H9 (cell line): ENCODE data around the gene DBF4. TPM values are rescaled to one million over a fixed set of nuclear protein-coding genes. Genes with fewer than 3 reads are reported as not detected.

Experiments
- DNase-seq: peaks from one replicate; pipeline ENCODE4 v3.0.0-alpha.2; 2017
- H2AFZ ChIP-seq: one replicate; pipeline ENCODE4 v1.6.1; 2013; ENCODE audit warnings: mild to moderate bottlenecking, low read length, control low read depth, moderate library complexity
- H2AK5ac ChIP-seq: 2 replicates; pipeline ENCODE4 v1.6.1; 2013; ENCODE audit warnings: low read length, control low read depth, mixed read lengths; ENCODE audit not compliant: insufficient read length
- H2BK120ac ChIP-seq: one replicate; pipeline ENCODE4 v1.6.1; 2013; ENCODE audit warnings: low read depth, mild to moderate bottlenecking, low read length, control low read depth, inconsistent platforms; ENCODE audit not compliant: poor library complexity, severe bottlenecking
- H2BK12ac ChIP-seq: 2 replicates; pipeline ENCODE4 v1.6.1; 2013; ENCODE audit warnings: low read length, control low read depth, mixed read lengths, low read depth; ENCODE audit not compliant: insufficient read length
- H2BK15ac ChIP-seq: 2 replicates; pipeline ENCODE4 v1.6.1; 2013; ENCODE audit warnings: low read depth, low read length, control low read depth
- H2BK20ac ChIP-seq: one replicate; pipeline ENCODE4 v1.6.1; 2013; ENCODE audit warnings: low read depth, mild to moderate bottlenecking, low read length, control low read depth, inconsistent platforms; ENCODE audit not compliant: poor library complexity, severe bottlenecking
- H2BK5ac ChIP-seq: 2 replicates; pipeline ENCODE4 v1.6.1; 2013; ENCODE audit warnings: low read length, control low read depth, mixed read lengths; ENCODE audit not compliant: insufficient read length
- H3K14ac ChIP-seq: 2 replicates; pipeline ENCODE4 v1.6.1; 2013; ENCODE audit warnings: low read length, control low read depth; ENCODE audit not compliant: insufficient read depth
- H3K18ac ChIP-seq: 2 replicates; pipeline ENCODE4 v1.6.1; 2013; ENCODE audit warnings: low read depth, mild to moderate bottlenecking, mixed read lengths, low read length, control low read depth; ENCODE audit not compliant: insufficient read length
- H3K23ac ChIP-seq: 2 replicates; pipeline ENCODE4 v1.6.1; 2013; ENCODE audit warnings: low read length, control low read depth, mixed read lengths, low read depth; ENCODE audit not compliant: insufficient read length
- H3K23me2 ChIP-seq: 2 replicates; pipeline ENCODE4 v1.6.1; 2013; ENCODE audit warnings: low read depth, mild to moderate bottlenecking, mixed read lengths, low read length, control low read depth; ENCODE audit not compliant: insufficient read length, poor library complexity, severe bottlenecking
- H3K27ac ChIP-seq: 2 replicates; pipeline ENCODE4 v1.5.1; 2013; ENCODE audit warnings: low read length, control low read depth, mixed read lengths, low read depth; ENCODE audit not compliant: insufficient read length
- H3K27me3 ChIP-seq: 2 replicates; pipeline ENCODE4 v1.6.1; 2013; ENCODE audit warnings: low read length, control low read depth, inconsistent platforms; ENCODE audit not compliant: insufficient read depth
- H3K4ac ChIP-seq: 2 replicates; pipeline ENCODE4 v1.6.1; 2013; ENCODE audit warnings: low read depth, mild to moderate bottlenecking, control low read depth, inconsistent platforms, low read length, moderate library complexity
- H3K4me1 ChIP-seq: 2 replicates; pipeline ENCODE4 v1.6.1; 2013; ENCODE audit warnings: low read length, control low read depth, inconsistent platforms; ENCODE audit not compliant: insufficient read depth
- H3K4me2 ChIP-seq: 2 replicates; pipeline ENCODE4 v1.6.1; 2013; ENCODE audit warnings: low read length, control low read depth, mixed read lengths; ENCODE audit not compliant: insufficient read length, insufficient read depth
- H3K56ac ChIP-seq: 2 replicates; pipeline ENCODE4 v1.6.1; 2013; ENCODE audit warnings: low read depth, mild to moderate bottlenecking, mixed read lengths, low read length, control low read depth; ENCODE audit not compliant: insufficient read length
- H3K79me1 ChIP-seq: 2 replicates; pipeline ENCODE4 v1.6.1; 2013; ENCODE audit warnings: low read depth, mild to moderate bottlenecking, moderate library complexity, low read length, control low read depth, inconsistent platforms; ENCODE audit not compliant: insufficient read depth, poor library complexity, severe bottlenecking
- H3K79me2 ChIP-seq: 2 replicates; pipeline ENCODE4 v1.6.1; 2013; ENCODE audit warnings: low read length, control low read depth, inconsistent platforms; ENCODE audit not compliant: insufficient read depth
- H3K9ac ChIP-seq: 2 replicates; pipeline ENCODE4 v1.6.1; 2013; ENCODE audit warnings: low read length, control low read depth, mixed read lengths; ENCODE audit not compliant: insufficient read length; ENCODE audit errors: extremely low read depth
- H3K9me3 ChIP-seq: one replicate; pipeline ENCODE4 v1.6.1; 2013; ENCODE audit warnings: low read depth, low read length, inconsistent platforms; ENCODE audit not compliant: control insufficient read depth
- H3T11ph ChIP-seq: one replicate; pipeline ENCODE4 v1.6.1; 2013; ENCODE audit warnings: mild to moderate bottlenecking, low read length, control low read depth, inconsistent platforms
- H4K20me1 ChIP-seq: one replicate; pipeline ENCODE4 v1.6.1; 2013; ENCODE audit not compliant: control insufficient read depth, insufficient read length, insufficient read depth
- H4K5ac ChIP-seq: 2 replicates; pipeline ENCODE4 v1.6.1; 2013; ENCODE audit warnings: low read depth, mild to moderate bottlenecking, mixed read lengths, low read length, control low read depth; ENCODE audit not compliant: insufficient read length
- H4K8ac ChIP-seq: replicated peaks from 2 replicates; pipeline ENCODE4 v1.6.1; 2013; ENCODE audit warnings: low read length, control low read depth, mixed read lengths, low read depth; ENCODE audit not compliant: insufficient read length
- H4K91ac ChIP-seq: 2 replicates; pipeline ENCODE4 v1.6.1; 2013; ENCODE audit warnings: low read depth, mild to moderate bottlenecking, moderate library complexity, mixed read lengths, low read length, control low read depth; ENCODE audit not compliant: insufficient read length
- H3K27ac Mint-ChIP-seq, 3 experiments: 2 replicates in 2 of 3; 3 replicates in 1 of 3; pipeline ENCODE4 v1.8.0; 2020 to 2021; ENCODE audit warnings: mixed read lengths in 3 of 3, mild to moderate bottlenecking in 1 of 3, moderate library complexity in 1 of 3
- H3K27me3 Mint-ChIP-seq: 2 replicates; pipeline ENCODE4 v1.8.0; 2021; ENCODE audit warnings: low read depth, mild to moderate bottlenecking, moderate library complexity, mixed read lengths
- H3K36me3 Mint-ChIP-seq, 3 experiments: 2 replicates in 2 of 3; 3 replicates in 1 of 3; pipeline ENCODE4 v1.8.0; 2020 to 2021; ENCODE audit warnings: low read depth in 3 of 3, mixed read lengths in 3 of 3; ENCODE audit not compliant: insufficient read depth in 1 of 3
- H3K4me1 Mint-ChIP-seq, 2 experiments: 2 replicates each; pipeline ENCODE4 v1.8.0; 2020; ENCODE audit warnings: mixed read lengths in 2 of 2
- H3K4me3 Mint-ChIP-seq, 2 experiments: 2 replicates in 1 of 2; 3 replicates in 1 of 2; pipeline ENCODE4 v1.8.0; 2020 to 2021; ENCODE audit warnings: mild to moderate bottlenecking in 2 of 2, mixed read lengths in 2 of 2, moderate library complexity in 1 of 2
- H3K9me3 Mint-ChIP-seq, 2 experiments: 2 replicates in 1 of 2; 3 replicates in 1 of 2; pipeline ENCODE4 v1.8.0; 2020; ENCODE audit warnings: mild to moderate bottlenecking in 2 of 2, mixed read lengths in 2 of 2, moderate library complexity in 1 of 2
- WGBS: extraction: QIAGEN DNeasy Blood & Tissue Kit; methylation state at CpG from one replicate; pipeline ENCODE4 v1.1.7; 2013; ENCODE audit warnings: missing lambda C conversion rate, low lambda C conversion rate, mixed read lengths; ENCODE audit not compliant: insufficient read length; ENCODE audit errors: extremely low coverage; 5-methylcytosine and 5-hydroxymethylcytosine counted together
- total RNA-seq: library from RNA; stranded (reverse); gene quantifications from 2 replicates; pipeline ENCODE4 v1.2.1, GENCODE V29; 2021
- TF ChIP-seq, protein P1 (sequence below): fragments of 200-600 bp; sonication (generic); conservative IDR thresholded peaks from 3 replicates; pipeline ENCODE4 v1.8.0; 2021; ENCODE audit warnings: antibody characterized with exemption, mild to moderate bottlenecking

The DBF4 gene
- total RNA-seq, 1 experiment from 2014 or later: 75.9 TPM

GRCh38 chr7:87882151-87882937, 6.1 kb downstream of the DBF4 start:
- Histone ChIP-seq H3K18ac (no peak overlapping the region), H3K27ac (no peak overlapping the region), H3K4ac (no peak overlapping the region), H4K8ac (no peak overlapping the region), H3K23ac (no peak overlapping the region), H4K20me1 (no peaks in the 10 kb centered on the region), H3K79me1 (no peaks in the 10 kb centered on the region), H2BK5ac (no peak overlapping the region), H2BK120ac (no peak overlapping the region), H3K23me2 (no peaks in the 10 kb centered on the region), H4K5ac (no peak overlapping the region), H3K27me3 (no peaks in the 10 kb centered on the region), H3K14ac (no peak overlapping the region), H3K79me2 (peaks cover 17% of the 10 kb centered on the region; the same call in 1 of the 2 replicates), H3K9me3 (no peaks in the 10 kb centered on the region), H3K4me1 (no peaks in the 10 kb centered on the region), H2AK5ac (no peak overlapping the region), H3K56ac (no peak overlapping the region), H2BK20ac (no peak overlapping the region), H2AFZ (no peak overlapping the region), H3K4me2 (no peak overlapping the region), H2BK12ac (no peak overlapping the region), H3T11ph (no peak overlapping the region), H4K91ac (no peak overlapping the region), H3K9ac (no peak overlapping the region), H2BK15ac (no peak overlapping the region)
- Mint-ChIP-seq H3K4me3 (no peak overlapping the region), H3K9me3 (no peaks in the 10 kb centered on the region; a peak in 1 of 5 replicates), H3K27me3 (no peaks in the 10 kb centered on the region), H3K4me1 (peaks cover 7% of the 10 kb centered on the region in 2 experiments), H3K27ac (no peak overlapping the region), H3K36me3 (peaks cover 23 to 58% (median 57%) of the 10 kb centered on the region in 3 experiments; a peak in 6 of 7 replicates)
- TF ChIP-seq, protein P1, sequence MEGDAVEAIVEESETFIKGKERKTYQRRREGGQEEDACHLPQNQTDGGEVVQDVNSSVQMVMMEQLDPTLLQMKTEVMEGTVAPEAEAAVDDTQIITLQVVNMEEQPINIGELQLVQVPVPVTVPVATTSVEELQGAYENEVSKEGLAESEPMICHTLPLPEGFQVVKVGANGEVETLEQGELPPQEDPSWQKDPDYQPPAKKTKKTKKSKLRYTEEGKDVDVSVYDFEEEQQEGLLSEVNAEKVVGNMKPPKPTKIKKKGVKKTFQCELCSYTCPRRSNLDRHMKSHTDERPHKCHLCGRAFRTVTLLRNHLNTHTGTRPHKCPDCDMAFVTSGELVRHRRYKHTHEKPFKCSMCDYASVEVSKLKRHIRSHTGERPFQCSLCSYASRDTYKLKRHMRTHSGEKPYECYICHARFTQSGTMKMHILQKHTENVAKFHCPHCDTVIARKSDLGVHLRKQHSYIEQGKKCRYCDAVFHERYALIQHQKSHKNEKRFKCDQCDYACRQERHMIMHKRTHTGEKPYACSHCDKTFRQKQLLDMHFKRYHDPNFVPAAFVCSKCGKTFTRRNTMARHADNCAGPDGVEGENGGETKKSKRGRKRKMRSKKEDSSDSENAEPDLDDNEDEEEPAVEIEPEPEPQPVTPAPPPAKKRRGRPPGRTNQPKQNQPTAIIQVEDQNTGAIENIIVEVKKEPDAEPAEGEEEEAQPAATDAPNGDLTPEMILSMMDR: no peak
- DNase-seq: no peak
- WGBS: no CpG with 5 or more reads among the region's 4 CpGs
